Chondrocyte (in vitro differentiated cells): ENCODE measurements around the gene KDF1. TPM values are rescaled to one million over a fixed set of nuclear protein-coding genes. Genes with fewer than 3 reads are reported as not detected.

Experiments
- DNase-seq: peaks from one replicate; pipeline ENCODE4 v3.0.0; 2021; ENCODE audit warnings: mixed read lengths, low spot score
- H3K27ac Mint-ChIP-seq: one replicate; pipeline ENCODE4 v1.8.0; 2021; ENCODE audit warnings: mild to moderate bottlenecking, moderate library complexity, mixed read lengths; ENCODE audit not compliant: unreplicated experiment
- H3K27me3 Mint-ChIP-seq: 2 replicates; pipeline ENCODE4 v1.8.0; 2021; ENCODE audit warnings: low read depth, mixed read lengths
- H3K36me3 Mint-ChIP-seq: 2 replicates; pipeline ENCODE4 v1.8.0; 2021; ENCODE audit warnings: low read depth, mixed read lengths
- H3K4me1 Mint-ChIP-seq: 2 replicates; pipeline ENCODE4 v1.8.0; 2021; ENCODE audit warnings: low read depth, mild to moderate bottlenecking, mixed read lengths
- H3K4me3 Mint-ChIP-seq: one replicate; pipeline ENCODE4 v1.8.0; 2021; ENCODE audit warnings: mild to moderate bottlenecking, moderate library complexity, mixed read lengths; ENCODE audit not compliant: unreplicated experiment
- H3K9me3 Mint-ChIP-seq: 2 replicates; pipeline ENCODE4 v1.8.0; 2021; ENCODE audit warnings: low read depth, mixed read lengths
- CTCF ChIP-seq: fragments of 200-600 bp; sonication (generic); IDR thresholded peaks from 2 replicates; pipeline ENCODE4 v1.5.0; 2021; ENCODE audit warnings: antibody characterized with exemption, mild to moderate bottlenecking, moderate library complexity
- total RNA-seq: library from RNA; stranded (reverse); gene quantifications from 3 replicates; pipeline ENCODE4 v1.2.1, GENCODE V29; 2021

The KDF1 gene
- total RNA-seq, 1 donor from 2014 or later, result not detected

GRCh38 chr1:26983863-26984262, 23.6 kb upstream of the KDF1 start:
- no peak for TF ChIP-seq CTCF
- H3K36me3 Mint-ChIP-seq, result no peaks in the 10 kb centered on the region
- no peak for DNase-seq

GRCh38 chr1:26981146-26981846, 21.0 kb upstream of the KDF1 start:
- DNase-seq, result no peak
- Mint-ChIP-seq H3K4me3 (no peak overlapping the region), H3K4me1 (peaks cover 3% of the 10 kb centered on the region), H3K36me3 (no peaks in the 10 kb centered on the region), H3K27me3 (peaks cover 2% of the 10 kb centered on the region), H3K9me3 (no peaks in the 10 kb centered on the region), H3K27ac (no peak overlapping the region)
- TF ChIP-seq CTCF, result no peak

More at GRCh38 chr1:26983863-26984262, 23.6 kb upstream of the KDF1 start:
- no peak overlapping the region for H3K27ac Mint-ChIP-seq
- H3K27me3 Mint-ChIP-seq, result peaks cover 6% of the 10 kb centered on the region
- H3K4me3 Mint-ChIP-seq, result no peak overlapping the region
- H3K9me3 Mint-ChIP-seq, result no peaks in the 10 kb centered on the region
- H3K4me1 Mint-ChIP-seq, result peaks cover 3% of the 10 kb centered on the region

GRCh38 chr1:26978901-26979300, 18.6 kb upstream of the KDF1 start:
- Mint-ChIP-seq H3K36me3 (no peaks in the 10 kb centered on the region), H3K27me3 (no peaks in the 10 kb centered on the region), H3K27ac (no peak overlapping the region), H3K9me3 (no peaks in the 10 kb centered on the region), H3K4me3 (no peak overlapping the region), H3K4me1 (peaks cover 1% of the 10 kb centered on the region)
- DNase-seq, result no peak
- no peak for TF ChIP-seq CTCF

GRCh38 chr1:26976621-26977510, 16.6 kb upstream of the KDF1 start:
- no peaks in the 10 kb centered on the region for H3K9me3 Mint-ChIP-seq
- H3K36me3 Mint-ChIP-seq, result no peaks in the 10 kb centered on the region
- H3K27me3 Mint-ChIP-seq, result no peaks in the 10 kb centered on the region
- peaks cover 6% of the 10 kb centered on the region for H3K4me1 Mint-ChIP-seq
- no peak overlapping the region for H3K27ac Mint-ChIP-seq
- no peak for TF ChIP-seq CTCF
- H3K4me3 Mint-ChIP-seq, result no peak overlapping the region
- no peak for DNase-seq

- peaks cover 6% of the 10 kb centered on the region for H3K4me1 Mint-ChIP-seq
- no peak overlapping the region for H3K27ac Mint-ChIP-seq
- H3K27me3 Mint-ChIP-seq, result peaks cover 7% of the 10 kb centered on the region
- no peaks in the 10 kb centered on the region for H3K36me3 Mint-ChIP-seq
- DNase-seq, result no peak
- TF ChIP-seq CTCF, result no peak
- H3K9me3 Mint-ChIP-seq, result no peaks in the 10 kb centered on the region
- H3K4me3 Mint-ChIP-seq, result no peak overlapping the region
Measured at GRCh38 chr1:26972821-26973220, 12.6 kb upstream of the KDF1 start.
